OCI-LY3 (cell line): ENCODE results near the gene KCNG1.

Experiments
- H2AFZ ChIP-seq: fragments of 200-600, 300-600 bp; shearing (Covaris generic); 2 replicates; pipeline ENCODE4 v1.6.0; 2014; ENCODE audit warnings: antibody characterized with exemption, low read depth, low read length
- H3K27ac ChIP-seq: fragments of 200-600, 300-600 bp; sonication (generic); 2 replicates; pipeline ENCODE4 v1.5.1; 2014; ENCODE audit warnings: mild to moderate bottlenecking, low read length, moderate library complexity, mixed read lengths
- H3K27me3 ChIP-seq: fragments of 200-600, 300-600 bp; sonication (generic); 2 replicates; pipeline ENCODE4 v1.6.1; 2014; ENCODE audit warnings: low read depth, low read length, mixed read lengths
- H3K36me3 ChIP-seq: fragments of 200-600, 300-600 bp; sonication (generic); replicated peaks from 2 replicates; pipeline ENCODE3; 2014; ENCODE audit warnings: low read depth, low read length, mixed read lengths
- H3K4me1 ChIP-seq: fragments of 300-600, 200-600 bp; sonication (generic); 2 replicates; pipeline ENCODE4 v1.6.1; 2014; ENCODE audit warnings: low read length, mixed read lengths
- H3K4me2 ChIP-seq: fragments of 200-600, 300-600 bp; sonication (generic); 2 replicates; pipeline ENCODE4 v1.6.1; 2014; ENCODE audit warnings: low read length, mixed read lengths
- H3K4me3 ChIP-seq: fragments of 300-600, 200-600 bp; sonication (generic); 2 replicates; pipeline ENCODE4 v1.5.1; 2014; ENCODE audit warnings: antibody characterized with exemption, mild to moderate bottlenecking, low read length, moderate library complexity
- H3K79me2 ChIP-seq: fragments of 300-600, 200-600 bp; shearing (Covaris generic); 2 replicates; pipeline ENCODE4 v1.6.1; 2014; ENCODE audit warnings: mild to moderate bottlenecking, low read length, mixed read lengths
- H3K9ac ChIP-seq: fragments of 300-600, 200-600 bp; shearing (Covaris generic); 2 replicates; pipeline ENCODE4 v1.6.0; 2014; ENCODE audit warnings: mild to moderate bottlenecking, low read length, moderate library complexity
- H3K9me3 ChIP-seq: fragments of 200-600, 300-600 bp; shearing (Covaris generic); 2 replicates; pipeline ENCODE4 v1.6.1; 2014; ENCODE audit warnings: low read length, mixed read lengths; ENCODE audit not compliant: insufficient read depth
- H4K20me1 ChIP-seq: fragments of 200-600, 300-600 bp; sonication (generic); 2 replicates; pipeline ENCODE4 v1.6.1; 2016; ENCODE audit warnings: low read length, mixed read lengths; ENCODE audit not compliant: insufficient read depth
- CTCF ChIP-seq: fragments of 200-600, 300-600 bp; sonication (generic); IDR thresholded peaks from 2 replicates; pipeline ENCODE4 v1.5.1; 2014; ENCODE audit warnings: antibody characterized with exemption, low read length, low read depth
- EZH2phosphoT487 ChIP-seq: fragments of 200-600 bp; shearing (Covaris generic); IDR thresholded peaks from 2 replicates; pipeline ENCODE4 v1.6.1; 2018; ENCODE audit warnings: antibody characterized with exemption, mixed run types, low read depth

Gene KCNG1

GRCh38 chr20:51014797-51015722 is 7.8 kb downstream of the KCNG1 start:
- Histone ChIP-seq H3K4me3 (no peak overlapping the region), H3K27me3 (peaks cover 21% of the 10 kb centered on the region), H3K79me2 (no peaks in the 10 kb centered on the region), H3K36me3 (no peaks in the 10 kb centered on the region), H3K4me2 (no peak overlapping the region), H4K20me1 (no peaks in the 10 kb centered on the region), H3K27ac (no peak overlapping the region), H3K9ac (no peak overlapping the region), H3K4me1 (no peaks in the 10 kb centered on the region), H3K9me3 (no peaks in the 10 kb centered on the region), H2AFZ (no peak overlapping the region)
- TF ChIP-seq CTCF (peak; percentile 90), EZH2phosphoT487 (no peak)

- Histone ChIP-seq H3K9ac (no peak overlapping the region), H3K4me2 (no peak overlapping the region), H3K9me3 (no peaks in the 10 kb centered on the region), H3K27me3 (peaks cover 17% of the 10 kb centered on the region), H3K27ac (no peak overlapping the region), H3K4me3 (no peak overlapping the region), H3K79me2 (no peaks in the 10 kb centered on the region), H3K36me3 (no peaks in the 10 kb centered on the region), H2AFZ (no peak overlapping the region), H3K4me1 (no peaks in the 10 kb centered on the region), H4K20me1 (no peaks in the 10 kb centered on the region)
- no peak for TF ChIP-seq EZH2phosphoT487
- no peak for TF ChIP-seq CTCF
Observed at GRCh38 chr20:51013577-51014330, 9.2 kb downstream of the KCNG1 start.

- H3K9me3 ChIP-seq = no peaks in the 10 kb centered on the region
- H2AFZ ChIP-seq = no peak overlapping the region
- H4K20me1 ChIP-seq = no peaks in the 10 kb centered on the region
- TF ChIP-seq CTCF (no peak), EZH2phosphoT487 (no peak)
- H3K4me2 ChIP-seq = no peak overlapping the region
- no peak overlapping the region for H3K4me3 ChIP-seq
- no peak overlapping the region for H3K27ac ChIP-seq
- no peaks in the 10 kb centered on the region for H3K79me2 ChIP-seq
- peaks cover 17% of the 10 kb centered on the region for H3K27me3 ChIP-seq
- no peaks in the 10 kb centered on the region for H3K36me3 ChIP-seq
- H3K9ac ChIP-seq = no peak overlapping the region
- no peaks in the 10 kb centered on the region for H3K4me1 ChIP-seq
Observed at GRCh38 chr20:51012357-51012756, 10.6 kb downstream of the KCNG1 start.

- no peak overlapping the region for H3K9ac ChIP-seq
- no peaks in the 10 kb centered on the region for H3K79me2 ChIP-seq
Observed at GRCh38 chr20:51011479-51011878, 11.4 kb downstream of the KCNG1 start.

More at GRCh38 chr20:51011479-51011878, 11.4 kb downstream of the KCNG1 start:
- peaks cover 17% of the 10 kb centered on the region for H3K27me3 ChIP-seq
- no peaks in the 10 kb centered on the region for H4K20me1 ChIP-seq
- no peaks in the 10 kb centered on the region for H3K4me1 ChIP-seq
- no peaks in the 10 kb centered on the region for H3K36me3 ChIP-seq
- no peak overlapping the region for H3K27ac ChIP-seq
- H2AFZ ChIP-seq = no peak overlapping the region
- no peak overlapping the region for H3K4me2 ChIP-seq
- no peak for TF ChIP-seq CTCF
- no peak for TF ChIP-seq EZH2phosphoT487
- no peak overlapping the region for H3K4me3 ChIP-seq
- H3K9me3 ChIP-seq = no peaks in the 10 kb centered on the region
